Stimulated activated CD4-positive, alpha-beta T cell treated with anti-CD3 and anti-CD28 coated beads, TNF-alpha, amount 100 ng/mL, for 48 hours (primary cell): ENCODE measurements around the gene ELOVL1.
A peak's percentile ranks its signal among the peaks of the same experiment; 100 is the strongest.
"Not testable (repeated sequence)": the region's sequence is repeated elsewhere in the genome, so short reads cannot be mapped to it uniquely, and the experiment has no call there.

ENCODE experiments used
- DNase-seq, 3 donors: peaks; one replicate each; pipeline ENCODE4 v3.0.0-alpha.2; 2020; ENCODE audit warnings: low read depth in 3 of 3

Gene ELOVL1

GRCh38 chr1:43381612-43382011 is 13.8 kb upstream of the ELOVL1 start:
- DNase-seq: no peak

GRCh38 chr1:43379476-43379875 is 11.7 kb upstream of the ELOVL1 start:
- DNase-seq: no peak

GRCh38 chr1:43377831-43378230 is 10.0 kb upstream of the ELOVL1 start:
- DNase-seq: no peak

- DNase-seq: no peak
Measured at GRCh38 chr1:43376723-43377235, 9.0 kb upstream of the ELOVL1 start.

GRCh38 chr1:43373066-43373940 is 5.5 kb upstream of the ELOVL1 start:
- no peak for DNase-seq

- DNase-seq: no peak
Measured at GRCh38 chr1:43372172-43372571, 4.4 kb upstream of the ELOVL1 start.

GRCh38 chr1:43370564-43370963 is 2.8 kb upstream of the ELOVL1 start:
- DNase-seq: no peak

GRCh38 chr1:43369779-43370178 is 2.0 kb upstream of the ELOVL1 start:
- DNase-seq: not testable (repeated sequence)

GRCh38 chr1:43368646-43369020 is 822 bp upstream of the ELOVL1 start:
- no peak for DNase-seq

- DNase-seq: peak in 1 of 3 donors; percentile 43
Measured at GRCh38 chr1:43367026-43367903, 546 bp downstream of the ELOVL1 start.

GRCh38 chr1:43366601-43367025 is 1.2 kb downstream of the ELOVL1 start:
- DNase-seq: no peak

- DNase-seq: no peak
Measured at GRCh38 chr1:43366179-43366578, 1.6 kb downstream of the ELOVL1 start.

- DNase-seq: no peak
Measured at GRCh38 chr1:43365678-43366077, 2.1 kb downstream of the ELOVL1 start.

- no peak for DNase-seq
Measured at GRCh38 chr1:43363935-43364525, 3.8 kb downstream of the ELOVL1 start.

GRCh38 chr1:43363283-43363934 is 4.4 kb downstream of the ELOVL1 start:
- no peak for DNase-seq

- no peak for DNase-seq
Measured at GRCh38 chr1:43360616-43361015, 7.2 kb downstream of the ELOVL1 start.

- DNase-seq: no peak
Measured at GRCh38 chr1:43359696-43360095, 8.1 kb downstream of the ELOVL1 start.

- peak; percentile 98 to 99 (median 98) for DNase-seq
Measured at GRCh38 chr1:43358746-43359693, 8.8 kb downstream of the ELOVL1 start, which contains the start of gene CDC20. Gene CDC20, plus strand, starts transcription at chr1:43358981. Its CDS starts 235 bp downstream, at chr1:43359216.

- no peak for DNase-seq
Measured at GRCh38 chr1:43358121-43358745, 9.6 kb downstream of the ELOVL1 start.

GRCh38 chr1:43357251-43357650 is 10.6 kb downstream of the ELOVL1 start:
- DNase-seq: no peak
